Suprapubic skin (tissue), 4 donors: ENCODE results near the gene PREP.

ENCODE experiments used
- EP300 ChIP-seq: sonication (generic); formaldehyde crosslinking; IDR thresholded peaks from one replicate; pipeline ENCODE4 v1.6.1; 2017; ENCODE audit warnings: antibody characterized with exemption
- POLR2A ChIP-seq, 2 donors: fragments of 450-650 bp; IDR thresholded peaks; one replicate each; pipeline ENCODE4 v1.6.1; 2017; ENCODE audit warnings: antibody characterized with exemption in 2 of 2, mild to moderate bottlenecking in 2 of 2, moderate library complexity in 2 of 2
- POLR2AphosphoS5 ChIP-seq, 3 donors: sonication (generic); formaldehyde crosslinking; IDR thresholded peaks; one replicate each; pipeline ENCODE4 v1.6.1; 2017; ENCODE audit warnings: antibody characterized with exemption in 3 of 3
- TF ChIP-seq, protein P1 (sequence below), 2 donors: fragments of 200-600 bp in 1 of 2; fragments of 450-650 bp in 1 of 2; sonication (generic) in 1 of 2; IDR thresholded peaks; one replicate each; pipeline ENCODE4 v1.5.1; 2016 to 2019; ENCODE audit warnings: antibody characterized with exemption in 2 of 2, mild to moderate bottlenecking in 1 of 2, moderate library complexity in 1 of 2

DNA sequence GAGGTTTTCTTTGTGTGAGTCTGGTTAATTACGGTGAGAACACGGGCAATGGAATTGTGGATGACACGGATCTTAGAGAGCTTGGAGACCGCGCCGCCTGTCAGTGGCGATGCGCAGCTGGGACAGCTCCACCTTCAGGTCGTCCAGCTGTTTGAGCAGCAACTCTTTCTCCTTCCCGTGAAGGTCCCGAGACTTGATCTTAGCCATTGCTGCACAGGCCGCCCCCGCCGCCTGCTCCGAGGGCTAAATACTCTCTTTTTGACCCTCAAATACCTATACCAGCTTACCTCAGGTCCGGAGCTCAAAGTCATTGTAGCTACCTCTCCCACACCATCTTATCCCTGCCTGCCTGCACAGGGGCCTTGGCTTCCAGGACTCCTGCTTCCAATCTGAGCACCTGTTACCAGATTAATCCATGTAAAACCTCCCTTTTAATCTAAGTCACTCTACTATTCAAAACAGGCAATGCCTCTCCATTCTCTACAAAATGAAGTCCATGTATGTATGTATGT is 100.2 kb downstream of the PREP start:
- TF ChIP-seq, protein P1, sequence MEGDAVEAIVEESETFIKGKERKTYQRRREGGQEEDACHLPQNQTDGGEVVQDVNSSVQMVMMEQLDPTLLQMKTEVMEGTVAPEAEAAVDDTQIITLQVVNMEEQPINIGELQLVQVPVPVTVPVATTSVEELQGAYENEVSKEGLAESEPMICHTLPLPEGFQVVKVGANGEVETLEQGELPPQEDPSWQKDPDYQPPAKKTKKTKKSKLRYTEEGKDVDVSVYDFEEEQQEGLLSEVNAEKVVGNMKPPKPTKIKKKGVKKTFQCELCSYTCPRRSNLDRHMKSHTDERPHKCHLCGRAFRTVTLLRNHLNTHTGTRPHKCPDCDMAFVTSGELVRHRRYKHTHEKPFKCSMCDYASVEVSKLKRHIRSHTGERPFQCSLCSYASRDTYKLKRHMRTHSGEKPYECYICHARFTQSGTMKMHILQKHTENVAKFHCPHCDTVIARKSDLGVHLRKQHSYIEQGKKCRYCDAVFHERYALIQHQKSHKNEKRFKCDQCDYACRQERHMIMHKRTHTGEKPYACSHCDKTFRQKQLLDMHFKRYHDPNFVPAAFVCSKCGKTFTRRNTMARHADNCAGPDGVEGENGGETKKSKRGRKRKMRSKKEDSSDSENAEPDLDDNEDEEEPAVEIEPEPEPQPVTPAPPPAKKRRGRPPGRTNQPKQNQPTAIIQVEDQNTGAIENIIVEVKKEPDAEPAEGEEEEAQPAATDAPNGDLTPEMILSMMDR (IDR thresholded peaks at IDR 0.05) = no peak
- TF ChIP-seq POLR2A (IDR thresholded peaks at IDR 0.05) (no peak), POLR2AphosphoS5 (IDR thresholded peaks at IDR 0.05) (no peak), EP300 (no peak)
